GM18520 (cell line): ENCODE measurements around the gene SLC12A8.
A peak's percentile ranks its signal among the peaks of the same experiment; 100 is the strongest.

Experiments
- ATAC-seq: cut with Tn5 transposase; IDR thresholded peaks from one replicate; pipeline ENCODE4 v1.9.1; 2021; ENCODE audit not compliant: unreplicated experiment

SLC12A8 gene

DNA sequence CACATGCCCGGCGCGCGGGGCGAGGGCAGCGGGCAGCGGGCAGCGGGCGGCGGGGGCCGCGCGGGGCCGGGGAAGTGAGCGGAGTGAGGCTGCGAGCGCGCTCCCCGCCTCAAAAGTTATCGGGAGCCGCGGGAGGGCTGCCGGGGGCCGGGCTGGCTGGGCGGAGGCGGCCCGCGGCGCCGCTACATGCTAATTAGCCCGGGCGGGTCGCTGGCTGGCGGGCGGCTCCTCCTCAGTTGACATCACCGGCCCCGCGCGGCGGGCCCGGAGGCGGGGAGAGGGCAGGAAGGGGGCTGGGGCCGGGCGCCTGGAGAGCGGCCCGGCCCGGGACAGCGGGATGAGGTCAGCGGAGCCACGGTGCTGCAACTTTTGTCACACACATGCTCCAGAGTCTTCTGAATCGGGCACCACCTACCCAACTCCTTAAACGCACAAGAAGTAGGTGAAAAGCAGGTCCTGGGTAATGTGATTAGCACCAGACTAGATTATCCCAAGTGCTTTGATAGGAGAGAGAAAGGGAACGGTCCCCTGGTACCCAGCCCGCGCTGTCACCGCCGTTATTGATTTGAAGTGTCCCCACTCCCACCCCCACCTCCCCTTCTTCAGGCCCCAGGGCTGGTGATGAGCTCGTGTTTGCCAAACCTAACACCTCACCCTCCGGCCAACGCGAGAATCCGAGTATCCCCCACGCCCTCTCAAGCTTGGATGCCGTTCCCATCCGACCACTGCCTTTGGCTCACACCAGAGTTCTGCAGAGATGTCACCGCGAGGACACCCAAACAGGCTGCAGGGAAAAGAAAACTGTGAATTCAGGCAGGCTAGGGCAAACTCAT is 156.4 kb downstream of the SLC12A8 start, which contains the start of gene HEG1:
TSS of gene HEG1 (minus strand) at position 85 of the 833 bp plus-strand sequence. CDS start 107 bp downstream, outside the sequence.
- peak; percentile 35 for ATAC-seq

DNA sequence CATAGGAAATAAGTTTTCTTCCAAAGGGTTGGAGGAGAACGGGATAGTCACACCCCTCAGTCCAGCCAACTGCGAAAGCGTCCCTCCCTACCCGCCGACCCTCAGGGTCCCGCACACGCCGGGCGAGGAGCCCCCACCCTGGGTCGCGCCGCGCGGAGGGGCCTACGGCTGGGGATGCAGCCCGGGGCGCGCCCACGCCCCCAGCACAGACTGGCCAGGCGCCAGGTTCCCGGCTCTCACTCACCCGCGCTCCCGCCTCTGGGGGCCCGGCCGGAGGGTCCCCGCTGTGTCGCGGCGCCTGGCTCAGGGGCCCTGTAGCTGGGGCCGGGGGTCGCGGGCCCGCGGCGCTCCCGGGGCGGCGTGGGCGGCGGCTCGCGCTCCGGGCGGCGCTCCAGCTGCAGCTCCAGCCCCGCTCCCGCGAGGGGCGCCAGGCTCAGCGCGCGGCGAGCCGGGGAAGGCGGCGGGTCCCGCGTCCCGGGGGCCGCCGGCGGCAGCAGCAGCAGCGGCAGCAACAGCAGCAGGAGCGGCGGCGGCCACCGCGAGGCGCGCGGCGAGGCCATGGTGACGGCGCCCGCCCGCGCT is 157.1 kb downstream of the SLC12A8 start:
- ATAC-seq = peak; percentile 5

DNA sequence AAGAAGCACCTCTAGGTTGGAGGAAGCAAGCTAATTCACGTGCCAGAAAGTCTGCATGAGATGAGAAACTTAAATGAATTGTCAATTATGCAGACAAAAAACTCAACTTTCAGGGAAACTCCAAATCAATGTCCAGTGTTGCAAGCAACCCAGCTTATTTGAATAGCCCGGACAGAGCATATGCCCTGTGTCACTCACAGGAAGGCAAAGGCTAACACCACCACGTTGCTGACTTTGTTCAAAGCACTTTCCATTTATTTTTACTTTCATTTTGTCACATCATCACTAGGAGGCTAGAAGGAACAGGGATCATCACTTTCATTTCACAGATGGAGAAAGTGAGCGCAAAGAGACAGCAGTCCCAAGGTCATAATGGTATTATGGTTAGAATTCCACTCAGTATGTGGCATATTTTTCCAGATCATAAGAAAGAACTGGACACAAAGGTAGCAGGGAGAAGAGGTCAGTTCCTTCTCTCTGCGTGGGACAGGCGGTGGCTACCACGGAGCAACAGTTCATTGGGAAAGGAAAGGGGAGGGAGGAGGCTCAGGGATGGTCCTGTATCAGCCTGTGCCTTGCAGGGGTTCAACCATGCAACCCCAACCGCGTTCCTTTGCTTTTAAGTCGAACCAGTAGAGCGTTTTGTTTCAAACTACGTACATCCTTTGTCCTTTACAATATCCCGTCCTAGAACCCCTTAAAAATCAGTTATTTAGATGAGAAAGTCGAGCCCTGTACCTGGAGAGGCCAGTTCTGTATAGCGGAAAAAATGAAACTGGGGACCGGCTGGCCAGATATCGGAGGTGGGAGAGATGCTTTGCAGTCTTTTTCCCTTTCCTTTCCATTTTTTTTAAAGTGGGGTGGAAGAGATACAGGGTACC is 157.9 kb downstream of the SLC12A8 start:
- peak; percentile 53 for ATAC-seq

DNA sequence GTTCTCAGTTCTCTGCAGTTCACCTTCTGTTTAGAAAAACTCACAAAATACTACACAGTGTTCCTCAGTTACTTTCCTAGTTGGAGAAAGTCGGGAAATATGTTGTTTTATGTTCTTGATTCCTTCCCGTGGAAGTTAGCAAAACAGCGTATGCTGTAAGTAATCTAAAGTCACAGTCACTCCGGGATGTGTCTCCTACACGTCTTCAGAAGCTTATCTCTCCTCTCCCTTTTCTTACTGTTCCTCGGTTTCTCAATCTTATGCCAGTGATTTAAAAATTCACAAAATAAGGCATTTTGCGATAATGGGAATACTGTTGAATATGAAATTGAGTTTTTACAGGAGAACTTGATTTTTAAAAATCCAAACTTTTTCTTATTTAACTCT is 158.5 kb downstream of the SLC12A8 start:
- no peak for ATAC-seq

DNA sequence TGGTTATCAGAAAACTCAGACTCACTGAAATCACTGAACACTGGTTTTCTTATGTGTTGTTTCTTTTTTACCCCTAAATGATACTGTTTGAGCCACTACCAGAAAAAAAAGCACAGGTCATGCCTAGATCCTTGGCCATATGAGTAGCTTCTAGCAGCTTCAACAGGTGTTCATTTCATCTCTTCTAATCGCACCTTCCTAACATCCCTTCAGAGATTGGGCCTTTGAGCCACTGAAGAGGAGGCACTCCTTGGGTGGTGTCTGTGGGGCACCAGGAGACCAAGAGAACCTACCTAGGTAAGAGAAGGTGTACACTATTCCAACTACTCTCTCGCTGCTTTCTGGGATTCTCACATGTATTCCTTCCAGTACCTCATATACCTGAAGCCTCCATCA is 159.2 kb downstream of the SLC12A8 start:
- ATAC-seq = no peak

DNA sequence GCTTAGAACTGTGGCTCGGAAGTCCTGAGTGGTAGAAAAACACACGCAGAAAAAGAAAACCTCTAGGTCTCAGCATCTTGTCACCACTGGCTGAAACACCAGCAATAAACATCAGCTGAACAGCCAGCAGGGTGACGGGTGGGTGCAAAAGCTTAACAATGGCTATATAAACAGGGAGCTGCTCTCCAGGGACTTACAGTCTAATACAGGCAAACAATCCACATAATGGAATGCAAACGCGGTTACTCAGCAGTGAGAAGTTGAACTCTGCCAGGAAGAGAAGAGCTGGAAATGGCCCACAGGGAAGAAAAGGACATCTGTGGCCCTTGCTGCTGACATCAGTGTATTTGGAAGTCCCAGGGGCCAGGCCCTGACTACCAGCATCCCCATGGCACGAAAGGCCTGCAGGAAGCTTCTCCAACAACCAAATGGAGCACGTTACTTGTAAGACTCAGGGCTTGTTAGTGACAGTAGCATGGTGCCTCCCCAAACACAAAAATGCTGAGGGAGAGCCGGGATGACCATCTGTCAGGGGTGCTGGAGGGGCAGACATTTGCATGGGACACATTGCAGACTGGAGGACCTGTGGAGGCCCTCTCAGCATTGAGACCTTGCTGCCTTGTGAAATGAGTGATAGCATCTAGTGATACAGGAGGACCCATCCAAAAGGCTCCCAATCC is 159.8 kb downstream of the SLC12A8 start:
- ATAC-seq = no peak

DNA sequence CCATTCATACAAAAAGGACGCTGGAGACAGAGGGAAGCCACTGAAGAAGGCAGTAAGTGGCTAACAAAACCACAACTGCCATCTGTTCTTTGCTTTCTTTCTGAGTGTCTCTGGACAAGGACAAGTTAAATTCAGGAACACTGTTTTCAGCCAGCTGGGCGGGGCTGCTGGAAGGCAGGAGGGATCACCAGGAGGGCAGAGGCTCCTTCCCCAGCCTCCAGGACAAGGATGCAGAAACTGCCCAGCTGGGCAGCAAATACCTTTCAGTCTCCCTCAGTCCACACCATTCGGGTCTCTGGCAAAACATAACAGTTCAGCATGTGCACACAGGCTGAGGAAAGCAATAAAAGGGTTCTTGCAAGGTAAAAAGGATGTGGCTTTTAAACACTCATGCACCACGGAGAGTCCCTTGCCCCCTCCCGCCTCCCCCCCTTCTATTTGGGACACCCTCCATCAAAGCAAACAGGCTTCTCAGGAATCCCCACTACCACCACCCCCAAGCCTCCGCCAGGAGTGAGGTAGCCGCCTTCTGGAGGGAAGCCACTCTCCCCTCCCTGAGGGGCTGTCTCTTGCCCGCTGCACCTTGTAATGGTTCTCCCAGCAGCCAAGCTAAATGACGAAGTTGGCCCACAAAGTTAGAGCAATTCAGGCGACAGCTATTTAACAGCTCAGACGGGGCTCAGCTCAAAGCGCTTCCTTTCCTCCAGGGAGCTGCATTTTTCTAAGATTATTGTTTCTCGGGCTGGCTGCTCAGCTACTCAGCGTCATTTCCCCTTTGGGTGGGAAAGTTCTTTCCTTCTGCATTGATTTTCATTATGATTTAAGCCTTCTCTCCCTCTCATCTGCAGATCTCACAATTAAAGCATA is 160.6 kb downstream of the SLC12A8 start:
- no peak for ATAC-seq

DNA sequence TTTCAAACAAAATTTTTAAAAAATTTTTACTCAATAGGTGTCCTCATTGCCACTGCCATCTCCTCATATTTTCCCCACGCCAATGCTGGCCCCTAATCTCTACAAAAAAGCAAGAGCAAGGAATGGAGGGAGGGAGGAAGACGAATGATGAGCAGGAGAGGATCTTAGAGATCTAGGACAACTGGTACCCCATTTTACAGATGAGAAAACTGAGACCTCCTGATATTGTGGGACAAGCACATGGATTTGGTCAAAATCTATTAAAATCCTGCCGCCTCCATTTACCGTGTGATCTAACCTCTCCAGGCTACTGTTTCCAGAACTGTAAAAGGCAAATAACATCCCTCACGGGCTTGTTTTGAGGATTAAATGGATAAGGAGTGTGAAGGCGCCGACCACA is 161.3 kb downstream of the SLC12A8 start:
- ATAC-seq = no peak

DNA sequence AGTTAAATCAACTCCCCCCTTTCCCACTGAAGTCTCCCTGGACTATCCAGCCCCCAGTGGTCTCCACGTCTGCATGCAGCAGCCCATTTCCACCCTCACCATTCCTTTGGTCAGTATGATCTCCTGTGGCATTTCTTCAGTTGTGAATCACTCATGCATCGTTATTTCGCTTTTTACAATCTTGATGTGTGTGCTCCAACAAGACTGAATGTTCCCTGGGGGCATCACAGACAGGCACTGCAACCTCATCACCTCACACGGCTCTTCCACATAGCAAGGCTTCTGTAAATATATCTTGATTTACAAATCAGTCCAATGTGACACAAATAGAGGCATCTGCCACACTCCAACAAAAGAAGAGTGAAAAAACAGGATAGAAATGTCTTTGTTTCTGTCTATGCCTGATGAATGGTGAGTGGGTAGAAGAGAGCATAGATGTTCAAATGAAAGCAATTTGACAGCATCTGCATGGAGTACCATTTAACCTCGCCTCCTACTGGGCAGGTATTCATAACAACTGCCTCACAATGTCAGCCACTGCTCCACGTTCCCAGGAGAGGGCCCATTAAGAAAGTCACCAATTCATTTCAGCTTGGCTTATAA is 162.0 kb downstream of the SLC12A8 start:
- no peak for ATAC-seq

DNA sequence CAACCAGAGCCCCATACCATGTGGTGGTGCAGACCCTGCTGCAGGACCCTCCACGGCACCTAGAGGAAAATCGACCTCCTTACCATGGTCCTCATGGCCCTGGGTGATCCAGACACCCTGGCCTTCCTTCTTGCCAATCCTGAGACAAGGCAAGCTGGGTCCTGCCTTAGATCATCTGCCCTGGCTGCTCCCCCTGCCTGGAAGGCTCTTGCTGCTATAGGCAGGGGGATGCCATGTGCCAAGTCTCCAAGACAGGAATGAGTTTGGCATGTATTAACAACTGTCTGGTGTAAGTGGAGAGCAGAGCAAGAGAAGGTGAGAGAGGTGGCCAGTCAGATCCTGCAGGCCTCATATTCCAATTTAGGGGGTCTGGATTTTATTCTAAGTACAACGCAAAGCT is 164.3 kb downstream of the SLC12A8 start:
- ATAC-seq = no peak

DNA sequence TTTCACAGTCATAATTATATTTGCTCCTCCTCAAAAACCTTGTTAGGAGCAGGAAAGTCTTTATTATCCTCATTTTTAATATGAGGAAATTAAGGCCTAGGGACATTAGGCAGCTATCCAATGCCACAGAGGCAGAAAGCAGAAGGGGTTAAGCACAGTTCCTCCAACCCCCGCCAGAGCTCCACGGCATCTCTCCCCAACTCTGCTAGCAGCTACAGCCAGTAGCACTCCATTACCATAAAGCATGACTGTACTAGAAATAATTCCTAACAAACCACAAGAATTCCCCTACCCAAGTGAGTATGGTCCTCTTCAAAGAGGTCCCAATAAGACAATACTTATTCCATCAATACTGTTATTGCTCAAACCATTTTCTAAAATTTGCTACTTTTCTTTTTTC is 166.6 kb downstream of the SLC12A8 start:
- ATAC-seq = no peak

DNA sequence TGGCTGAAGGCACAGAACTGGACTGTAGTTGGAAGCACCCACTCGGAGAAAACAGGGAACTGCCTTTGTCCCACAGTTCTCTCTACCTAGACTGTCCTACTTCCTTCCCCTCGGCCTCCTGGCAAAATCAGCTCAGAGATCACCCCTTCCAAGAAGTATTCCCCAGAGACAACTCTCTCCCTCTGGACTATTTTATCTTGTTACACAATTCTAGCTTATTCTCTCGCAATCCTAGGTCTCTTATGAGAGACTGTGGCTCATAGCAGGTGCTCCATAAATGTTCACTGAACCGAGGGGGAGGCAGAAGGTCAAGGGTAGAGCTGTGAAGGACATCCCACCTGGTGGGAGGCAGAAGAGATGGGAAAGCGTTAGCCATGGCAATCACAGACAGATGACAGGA is 167.4 kb downstream of the SLC12A8 start:
- no peak for ATAC-seq

DNA sequence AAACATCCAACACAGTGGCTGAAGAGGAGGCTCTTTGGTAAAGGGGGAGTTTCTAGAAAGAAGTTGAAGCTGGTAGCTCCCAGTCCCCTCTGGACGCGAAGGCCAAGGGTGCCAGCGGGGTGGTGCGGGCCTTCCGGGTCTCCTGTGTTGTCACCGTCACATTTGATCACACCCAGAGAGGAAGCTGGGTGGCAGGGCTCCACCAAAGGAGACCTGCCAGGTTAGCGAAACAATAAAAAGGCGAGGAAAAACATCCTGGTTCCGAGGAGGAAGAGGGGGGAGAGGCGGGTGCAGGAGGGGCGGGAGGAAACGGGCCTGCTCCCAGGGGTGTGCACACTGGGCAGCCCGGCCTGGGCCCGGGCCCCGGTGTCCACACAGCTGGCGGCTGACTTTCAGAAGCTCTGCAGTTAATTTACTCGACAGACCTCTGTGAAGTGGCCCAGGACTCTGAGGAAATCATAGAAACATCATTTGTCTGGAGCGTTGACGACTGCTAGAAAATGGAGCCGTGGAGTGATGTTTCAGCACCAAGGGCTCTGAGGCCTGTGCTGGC is 168.9 kb downstream of the SLC12A8 start:
- ATAC-seq = no peak

DNA sequence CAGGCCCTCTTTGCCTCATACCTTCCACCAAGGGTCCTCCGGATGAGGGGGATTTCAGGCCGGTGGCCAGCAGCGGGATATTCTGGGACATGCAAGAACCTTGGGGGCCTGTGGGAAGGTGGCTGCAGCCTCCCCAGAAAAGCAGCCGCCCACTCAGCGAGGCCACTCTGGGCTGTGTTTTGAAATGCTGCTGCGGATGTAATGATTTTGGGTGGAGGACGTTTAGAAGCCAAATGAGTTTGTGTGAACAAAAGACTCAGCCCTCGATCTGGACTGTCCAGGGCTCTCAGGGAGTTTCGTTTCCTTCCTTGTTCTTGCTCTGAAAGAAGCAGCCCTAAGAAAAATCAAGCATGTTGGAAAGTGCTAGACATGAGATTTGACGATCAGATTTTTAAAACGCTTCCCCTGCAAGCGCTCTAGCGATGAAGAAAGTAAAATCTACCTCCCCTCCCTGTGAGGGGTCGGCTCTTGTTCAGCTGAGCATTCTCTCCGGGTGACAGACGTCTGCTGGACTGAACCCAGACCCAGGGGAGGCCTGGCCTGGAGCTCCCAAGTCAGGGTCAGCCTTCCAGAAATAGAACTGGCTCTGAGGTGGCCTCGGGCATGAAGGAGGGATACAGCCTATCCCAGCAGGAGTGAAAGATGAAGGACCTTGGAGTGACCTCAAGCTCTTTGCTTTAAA is 169.7 kb downstream of the SLC12A8 start:
- no peak for ATAC-seq

DNA sequence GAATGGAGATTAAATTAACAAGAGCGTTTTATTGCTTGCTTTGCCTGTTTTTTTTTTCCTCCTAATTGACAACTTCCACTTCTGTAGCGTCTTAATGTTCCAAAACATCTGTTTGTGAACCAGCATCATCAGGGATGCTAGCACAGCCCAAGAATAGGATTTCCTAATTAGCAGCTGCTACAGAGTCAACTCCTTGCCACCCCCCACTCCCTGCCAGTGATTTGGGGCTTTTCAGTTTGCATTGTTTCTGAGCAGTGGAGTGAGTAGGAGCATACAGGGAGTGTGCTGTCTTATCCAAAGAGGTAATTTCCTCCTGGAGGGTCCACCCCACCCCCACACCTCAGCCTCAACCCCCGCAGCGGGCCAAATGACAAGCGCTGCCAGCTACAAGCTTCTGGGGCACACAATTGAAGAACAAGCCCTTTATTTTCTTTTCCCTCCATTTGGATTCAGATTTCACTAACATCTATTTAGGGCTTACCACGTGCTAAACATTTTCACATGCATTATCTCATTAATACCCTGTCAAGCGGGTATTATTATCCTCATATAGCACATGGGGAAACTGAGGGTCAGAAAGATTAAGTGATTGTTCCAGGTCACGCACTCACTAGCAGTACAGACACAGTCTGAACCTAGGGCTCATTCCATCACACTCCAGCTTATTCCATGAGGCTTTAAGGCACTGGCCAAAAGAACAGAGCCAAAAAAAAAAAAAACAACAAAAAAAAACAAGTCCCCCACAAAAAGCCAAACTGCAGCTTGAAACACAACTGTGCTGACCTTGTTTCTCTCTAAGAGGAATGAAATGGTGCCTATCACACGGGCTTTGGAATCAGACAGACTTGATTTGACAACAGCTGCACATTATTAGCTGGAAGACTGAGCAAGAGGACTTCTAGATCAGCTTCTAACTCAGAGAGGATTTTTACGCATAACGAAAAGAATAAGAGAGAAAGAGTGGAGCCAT is 173.1 kb downstream of the SLC12A8 start:
- no peak for ATAC-seq

DNA sequence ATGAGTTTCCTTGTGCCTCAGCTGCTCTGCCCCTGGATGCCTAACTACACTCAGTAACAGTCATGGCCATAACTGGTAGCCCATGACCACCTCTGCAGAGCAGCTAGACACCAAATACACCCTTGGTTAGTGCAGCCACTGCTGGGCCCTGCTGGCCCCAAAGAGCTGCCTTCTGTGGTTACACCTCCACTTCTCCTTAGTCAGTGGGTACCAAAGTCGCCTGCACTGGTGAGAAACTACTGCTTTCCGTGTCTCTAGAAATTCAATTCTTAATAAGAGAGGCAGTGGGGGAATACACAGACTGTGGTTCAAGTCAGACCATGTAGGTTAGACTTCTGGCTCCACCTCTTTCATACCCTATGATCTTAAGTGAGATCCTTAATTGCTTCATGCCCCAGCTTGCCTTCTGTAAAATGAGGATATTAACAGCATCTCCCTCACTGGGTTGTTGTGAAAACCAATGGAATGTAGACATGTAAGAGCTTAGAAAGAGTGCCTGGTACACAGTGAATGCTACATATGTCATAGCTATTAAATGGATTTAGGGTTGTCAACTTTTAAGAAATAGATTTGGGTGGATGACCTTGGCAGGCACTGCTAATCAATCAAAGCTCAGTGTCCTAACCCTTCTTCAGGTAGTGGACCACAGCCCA is 174.9 kb downstream of the SLC12A8 start:
- no peak for ATAC-seq

DNA sequence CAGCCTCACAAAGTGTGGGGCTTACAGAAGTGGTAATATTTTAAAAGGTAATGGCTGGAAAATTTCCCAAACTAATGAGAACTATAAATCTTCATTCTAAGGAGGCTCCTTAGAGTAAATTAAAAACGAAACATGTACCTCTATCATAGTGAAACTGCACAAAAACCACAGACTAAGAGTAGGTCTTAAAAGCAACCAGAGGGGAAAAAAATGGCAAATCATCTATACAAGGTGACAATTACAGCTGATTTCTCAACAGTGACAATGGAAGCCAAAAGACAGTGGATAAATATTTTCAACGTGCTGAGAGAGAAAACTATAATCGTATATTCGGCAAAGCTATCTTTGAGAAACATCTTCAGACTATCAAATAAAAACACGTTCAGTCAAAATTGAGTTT is 177.3 kb downstream of the SLC12A8 start:
- peak; percentile 66 for ATAC-seq
